OCI-LY7 (cell line): Measurements from ENCODE around the gene BHLHE41. TPM values are rescaled to one million over a fixed set of nuclear protein-coding genes. Genes with fewer than 3 reads are reported as not detected.

ENCODE experiments used
- BruUV-seq: library from RNA; stranded (reverse); fragments of 400-500 nt; replicated peaks from 2 replicates; lab custom pipeline; 2021; lab: Mats Ljungman, UMichigan
- CTCF ChIA-PET: fragments of 300-600 bp; sonication (Branson Sonifier 250); formaldehyde crosslinking; loops from one replicate; lab custom pipeline; 2022; ENCODE audit warnings: antibody characterized with exemption; ENCODE audit not compliant: unreplicated experiment; lab: Charles Lee
- POLR2A ChIA-PET: fragments of 300-600 bp; sonication (Branson Sonifier 250); formaldehyde crosslinking; loops from one replicate; lab custom pipeline; 2022; ENCODE audit warnings: antibody characterized with exemption; lab: Charles Lee
- DNase-seq: peaks from one replicate; pipeline ENCODE4 v3.0.0-alpha.2; 2015; ENCODE audit warnings: low spot score
- H2AFZ ChIP-seq: fragments of 200-600 bp; sonication (generic), shearing (Covaris generic); 2 replicates; pipeline ENCODE4 v1.6.1; 2014; ENCODE audit warnings: mild to moderate bottlenecking, antibody characterized with exemption, low read length, moderate library complexity
- H3K27ac ChIP-seq: fragments of 200-600 bp; sonication (generic); 2 replicates; pipeline ENCODE4 v1.5.1; 2014; ENCODE audit warnings: mixed run types, low read depth, mild to moderate bottlenecking, moderate library complexity, low read length, inconsistent platforms; ENCODE audit not compliant: poor library complexity, severe bottlenecking
- H3K36me3 ChIP-seq: fragments of 200-600 bp; sonication (generic); 2 replicates; pipeline ENCODE4 v1.6.1; 2014; ENCODE audit warnings: mild to moderate bottlenecking, antibody characterized with exemption, low read length, moderate library complexity, mixed read lengths; ENCODE audit not compliant: insufficient read depth
- H3K4me1 ChIP-seq: fragments of 200-600 bp; sonication (generic); 2 replicates; pipeline ENCODE4 v1.5.1; 2014; ENCODE audit warnings: mild to moderate bottlenecking, low read length; ENCODE audit not compliant: insufficient read depth, poor library complexity, severe bottlenecking
- H3K4me2 ChIP-seq: fragments of 200-600 bp; sonication (generic); 2 replicates; pipeline ENCODE4 v1.6.1; 2014; ENCODE audit warnings: mild to moderate bottlenecking, low read length
- H3K4me3 ChIP-seq: fragments of 200-600 bp; sonication (generic); 2 replicates; pipeline ENCODE4 v1.5.1; 2014; ENCODE audit warnings: mild to moderate bottlenecking, low read depth, low read length; ENCODE audit not compliant: poor library complexity, severe bottlenecking
- H3K79me2 ChIP-seq: fragments of 200-600 bp; sonication (generic); 2 replicates; pipeline ENCODE4 v1.6.1; 2016; ENCODE audit warnings: low read depth, mild to moderate bottlenecking, low read length, moderate library complexity, mixed read lengths; ENCODE audit not compliant: insufficient read depth
- H3K9me2 ChIP-seq: fragments of 200-600 bp; sonication (generic); 2 replicates; pipeline ENCODE4 v1.6.1; 2016; ENCODE audit warnings: mild to moderate bottlenecking, low read length, mixed read lengths; ENCODE audit not compliant: insufficient read depth
- H3K9me3 ChIP-seq: fragments of 200-600 bp; sonication (generic); 2 replicates; pipeline ENCODE4 v1.6.1; 2014; ENCODE audit warnings: mild to moderate bottlenecking, mixed run types, low read length, mixed read lengths
- H4K20me1 ChIP-seq: fragments of 200-600 bp; sonication (generic); 2 replicates; pipeline ENCODE4 v1.6.1; 2014; ENCODE audit warnings: mild to moderate bottlenecking, antibody characterized with exemption, low read length, moderate library complexity, mixed read lengths; ENCODE audit not compliant: insufficient read depth
- CTCF ChIP-seq: fragments of 200-600 bp; sonication (generic); conservative IDR thresholded peaks from 2 replicates; pipeline ENCODE4 v1.5.1; 2014; ENCODE audit warnings: mild to moderate bottlenecking, antibody characterized with exemption, low read length, moderate library complexity, mixed read lengths
- EZH2phosphoT487 ChIP-seq: fragments of 200-600 bp; sonication (generic); IDR thresholded peaks from 2 replicates; pipeline ENCODE4 v1.6.1; 2018; ENCODE audit warnings: low read depth, borderline replicate concordance, mild to moderate bottlenecking, mixed run types, antibody characterized with exemption, low read length, moderate library complexity, mixed read lengths
- intact Hi-C: fragments of 100-400 bp; cut with micrococcal nuclease; formaldehyde crosslinking; loops from one replicate; pipeline ENCODE4 v1.10.0; 2022; ENCODE audit not compliant: unreplicated experiment
- total RNA-seq, 2 experiments: library from RNA; depleted of rRNA in 1 of 2; stranded (reverse); fragments of >200 nt in 1 of 2; shearing (Covaris generic) in 1 of 2; gene quantifications; 2 replicates each; pipeline ENCODE4 v1.2.3, GENCODE V29; 2014 to 2022

Gene BHLHE41
- total RNA-seq, 2 experiments from 2014 or later = not detected

DNA sequence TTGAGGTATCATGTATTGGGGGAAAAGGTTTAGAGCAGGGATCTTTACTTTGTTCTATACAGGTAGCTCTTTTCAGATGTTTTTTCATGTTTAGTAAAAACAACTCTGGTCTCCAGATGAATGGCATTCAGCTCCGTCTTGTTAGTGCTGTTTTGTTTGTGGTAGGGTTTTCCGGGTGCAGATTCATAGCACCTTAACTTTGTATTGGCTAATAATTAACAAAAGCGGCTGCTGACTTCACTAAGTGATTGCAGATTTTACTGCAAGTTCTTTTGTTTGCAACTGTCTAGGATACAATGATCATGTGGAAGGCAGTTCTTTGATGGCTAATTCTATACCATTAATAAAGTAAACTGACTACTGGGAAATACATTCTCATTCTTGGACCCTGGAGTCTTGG, 32.2 kb upstream of the BHLHE41 start:
- H3K4me2 ChIP-seq = peak overlapping the region; percentile 65
- no peaks in the 10 kb centered on the region for H3K79me2 ChIP-seq
- H3K4me3 ChIP-seq = peak overlapping the region; percentile 29
- no peak for DNase-seq
- BruUV-seq = no TSS peak
- intact Hi-C loops = loop anchor here (5.0 to 10.0 kb wide), 2 partner anchors 678 to 855 kb away; partner anchors contain the start of genes ITPR2 and TM7SF3
- no peak for TF ChIP-seq CTCF
- no peak for TF ChIP-seq EZH2phosphoT487
- no peaks in the 10 kb centered on the region for H3K36me3 ChIP-seq
- H3K9me3 ChIP-seq = no peaks in the 10 kb centered on the region
- no peaks in the 10 kb centered on the region for H3K9me2 ChIP-seq
- H4K20me1 ChIP-seq = peaks cover 27% of the 10 kb centered on the region
- H3K27ac ChIP-seq = peak overlapping the region; percentile 48
- peaks cover 22% of the 10 kb centered on the region for H3K4me1 ChIP-seq
- H2AFZ ChIP-seq = no peak overlapping the region
- POLR2A ChIA-PET = interaction anchor here (1.7 to 1.8 kb wide), 2 partner anchors 13 to 147 kb away, joined by 4 to 7 read pairs; no protein-coding TSS in a partner anchor
- CTCF ChIA-PET = no interaction called here

- intact Hi-C loops = loop anchor here (5.0 to 10.0 kb wide), 2 partner anchors 678 to 856 kb away; partner anchors contain the start of genes ITPR2 and TM7SF3
- no TSS peak for BruUV-seq
These were observed 31.5 kb upstream of the BHLHE41 start for GRCh38 chr12:26156201-26156871.

More at GRCh38 chr12:26156201-26156871, 31.5 kb upstream of the BHLHE41 start:
- ChIA-PET POLR2A (interaction anchor here (0.9 to 1.8 kb wide), 3 partner anchors 13 to 1870 kb away, joined by 3 to 7 read pairs (median 4); no protein-coding TSS in a partner anchor), CTCF (no interaction called here)
- peaks cover 22% of the 10 kb centered on the region for H3K4me1 ChIP-seq
- peak overlapping the region; percentile 48 for H3K27ac ChIP-seq
- H3K79me2 ChIP-seq = no peaks in the 10 kb centered on the region
- H4K20me1 ChIP-seq = peaks cover 27% of the 10 kb centered on the region
- TF ChIP-seq EZH2phosphoT487 (no peak), CTCF (no peak)
- H3K36me3 ChIP-seq = no peaks in the 10 kb centered on the region
- H2AFZ ChIP-seq = no peak overlapping the region
- peak overlapping the region; percentile 65 for H3K4me2 ChIP-seq
- H3K4me3 ChIP-seq = peak overlapping the region; percentile 29
- peak; percentile 91 for DNase-seq
- no peaks in the 10 kb centered on the region for H3K9me2 ChIP-seq
- no peaks in the 10 kb centered on the region for H3K9me3 ChIP-seq
